Panc1 (cell line): ENCODE results near the gene NUTM2D.
"Not testable (repeated sequence)": the region's sequence is repeated elsewhere in the genome, so short reads cannot be mapped to it uniquely, and the experiment has no call there.

Experiments
- CTCF ChIP-seq: fragments of 450-650 bp; IDR thresholded peaks from 2 replicates; pipeline ENCODE4 v1.5.1; 2017; ENCODE audit warnings: mild to moderate bottlenecking
- POLR2AphosphoS5 ChIP-seq: IDR thresholded peaks from 2 replicates; pipeline ENCODE4 v1.6.1; 2012; ENCODE audit warnings: mild to moderate bottlenecking, low read depth, low read length, moderate library complexity
- REST ChIP-seq, 2 experiments: IDR thresholded peaks; 2 replicates each; pipeline ENCODE4 v1.6.1; 2011 to 2012; ENCODE audit warnings: low read depth in 2 of 2, control low read depth in 1 of 2, low read length in 1 of 2, mild to moderate bottlenecking in 1 of 2, moderate library complexity in 1 of 2; ENCODE audit not compliant: insufficient read depth in 1 of 2
- SIN3A ChIP-seq: IDR thresholded peaks from 2 replicates; pipeline ENCODE4 v1.6.1; 2012; ENCODE audit warnings: low read depth, mild to moderate bottlenecking, low read length, moderate library complexity, borderline replicate concordance; ENCODE audit not compliant: insufficient read depth
- TCF7L2 ChIP-seq: IDR thresholded peaks from 2 replicates; pipeline ENCODE4 v1.6.1; 2011; ENCODE audit warnings: mild to moderate bottlenecking, low read depth, low read length, inconsistent platforms

- not testable (repeated sequence) for TF ChIP-seq CTCF; REST (IDR thresholded peaks at IDR 0.05; ENCODE audit: insufficient read depth in 1 of 2, low read depth in 2 of 2, low read length in 1 of 2); SIN3A; TCF7L2; POLR2AphosphoS5
Observed at GRCh38 chr10:87314360-87314973, 43.1 kb upstream of the NUTM2D start.
